Measurements from ENCODE around the gene OTX2. TPM values are rescaled to one million over a fixed set of nuclear protein-coding genes. Genes with fewer than 3 reads are reported as not detected.

OTX2 gene
- total RNA-seq, 1 experiment from 2014 or later, result 30.1 TPM

GRCh38 chr14:56789955-56790354 lies 20.3 kb downstream of the OTX2 start:
- H3K27ac Mint-ChIP-seq, result no peak overlapping the region
- no peaks in the 10 kb centered on the region for H3K9me3 Mint-ChIP-seq
- TF ChIP-seq TCF7 (CRISPR knock-in tag; IDR thresholded peaks at IDR 0.05; ENCODE audit: low read depth), result no peak
- TF ChIP-seq FOXP1 (CRISPR knock-in tag; IDR thresholded peaks at IDR 0.05; ENCODE audit: borderline replicate concordance), result no peak
- no peak for TF ChIP-seq EMX1 (CRISPR knock-in tag; IDR thresholded peaks at IDR 0.05)
- no peak for TF ChIP-seq ZBTB21 (CRISPR knock-in tag; IDR thresholded peaks at IDR 0.05; ENCODE audit: borderline replicate concordance)
- no peak for TF ChIP-seq CREB1 (CRISPR knock-in tag; IDR thresholded peaks at IDR 0.05)
- TF ChIP-seq HMGA2 (CRISPR knock-in tag; IDR thresholded peaks at IDR 0.05), result no peak
- no peak for TF ChIP-seq ZNF232 (CRISPR knock-in tag; IDR thresholded peaks at IDR 0.05)
- no peak for TF ChIP-seq USF1 (CRISPR knock-in tag; IDR thresholded peaks at IDR 0.05)
- TF ChIP-seq ZNF425 (CRISPR knock-in tag; conservative IDR thresholded peaks at IDR 0.05), result no peak
- DNase-seq (ENCODE audit: low spot score), result no peak
- H3K4me3 Mint-ChIP-seq, result no peak overlapping the region
- CTCF ChIA-PET, result no interaction called here
- H3K27me3 Mint-ChIP-seq (ENCODE audit: low read depth), result peaks cover 41% of the 10 kb centered on the region
- H3K4me1 Mint-ChIP-seq, result peaks cover 11% of the 10 kb centered on the region
- ATAC-seq, result no peak
- H3K36me3 Mint-ChIP-seq, result no peaks in the 10 kb centered on the region
- POLR2A ChIA-PET, result no interaction called here

DNA sequence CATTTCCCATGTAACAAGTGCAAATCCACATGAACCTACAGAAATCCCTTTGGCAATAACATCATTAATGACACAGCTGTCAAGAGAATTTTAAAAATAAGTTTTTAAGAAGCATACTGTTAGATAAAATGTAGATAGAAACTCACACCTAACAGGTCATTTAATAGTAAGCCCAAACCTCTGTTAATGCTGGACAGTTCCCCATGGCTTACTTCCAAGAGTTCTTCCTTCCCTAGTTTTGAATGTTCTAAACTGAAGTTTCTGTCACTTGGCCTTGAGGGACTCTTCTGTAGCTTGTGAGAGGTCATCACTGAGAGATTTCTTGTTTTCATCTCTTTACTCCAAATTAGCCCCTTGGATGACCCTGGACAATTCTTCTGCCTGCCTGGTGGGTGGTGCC lies 22.7 kb downstream of the OTX2 start:
- ChIA-PET POLR2A (no interaction called here), CTCF (no interaction called here)
- peaks cover 6% of the 10 kb centered on the region for H3K4me1 Mint-ChIP-seq
- H3K27ac Mint-ChIP-seq, result no peak overlapping the region
- ATAC-seq (no peak), DNase-seq (ENCODE audit: low spot score) (no peak)
- no peak for TF ChIP-seq ATF3 (CRISPR knock-in tag; conservative IDR thresholded peaks at IDR 0.05)
- H3K9me3 Mint-ChIP-seq, result no peaks in the 10 kb centered on the region
- H3K4me3 Mint-ChIP-seq, result no peak overlapping the region
- H3K36me3 Mint-ChIP-seq, result no peaks in the 10 kb centered on the region
- peaks cover 27% of the 10 kb centered on the region for H3K27me3 Mint-ChIP-seq (ENCODE audit: low read depth)

- no peaks in the 10 kb centered on the region for H3K9me3 Mint-ChIP-seq
- POLR2A ChIA-PET, result no interaction called here
- CTCF ChIA-PET, result no interaction called here
- TF ChIP-seq ZNF423 (CRISPR knock-in tag; IDR thresholded peaks at IDR 0.05) (no peak), RELA (CRISPR knock-in tag; IDR thresholded peaks at IDR 0.05; ENCODE audit: borderline replicate concordance) (no peak), ATF6 (CRISPR knock-in tag; IDR thresholded peaks at IDR 0.05) (no peak), NFE2L1 (CRISPR knock-in tag; IDR thresholded peaks at IDR 0.05) (no peak), CTCF (IDR thresholded peaks at IDR 0.05) (no peak), ZNF532 (CRISPR knock-in tag; IDR thresholded peaks at IDR 0.05; ENCODE audit: borderline replicate concordance) (no peak), CDX4 (CRISPR knock-in tag; IDR thresholded peaks at IDR 0.05; ENCODE audit: borderline replicate concordance) (no peak)
- TF ChIP-seq, protein P1, sequence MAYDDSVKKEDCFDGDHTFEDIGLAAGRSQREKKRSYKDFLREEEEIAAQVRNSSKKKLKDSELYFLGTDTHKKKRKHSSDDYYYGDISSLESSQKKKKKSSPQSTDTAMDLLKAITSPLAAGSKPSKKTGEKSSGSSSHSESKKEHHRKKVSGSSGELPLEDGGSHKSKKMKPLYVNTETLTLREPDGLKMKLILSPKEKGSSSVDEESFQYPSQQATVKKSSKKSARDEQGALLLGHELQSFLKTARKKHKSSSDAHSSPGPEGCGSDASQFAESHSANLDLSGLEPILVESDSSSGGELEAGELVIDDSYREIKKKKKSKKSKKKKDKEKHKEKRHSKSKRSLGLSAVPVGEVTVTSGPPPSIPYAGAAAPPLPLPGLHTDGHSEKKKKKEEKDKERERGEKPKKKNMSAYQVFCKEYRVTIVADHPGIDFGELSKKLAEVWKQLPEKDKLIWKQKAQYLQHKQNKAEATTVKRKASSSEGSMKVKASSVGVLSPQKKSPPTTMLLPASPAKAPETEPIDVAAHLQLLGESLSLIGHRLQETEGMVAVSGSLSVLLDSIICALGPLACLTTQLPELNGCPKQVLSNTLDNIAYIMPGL (CRISPR knock-in tag; IDR thresholded peaks at IDR 0.05), result no peak
These were observed 27.6 kb downstream of the OTX2 start for GRCh38 chr14:56782711-56783110.

More at GRCh38 chr14:56782711-56783110, 27.6 kb downstream of the OTX2 start:
- Mint-ChIP-seq H3K36me3 (no peaks in the 10 kb centered on the region), H3K4me3 (no peak overlapping the region), H3K27me3 (ENCODE audit: low read depth) (peaks cover 17% of the 10 kb centered on the region), H3K4me1 (no peaks in the 10 kb centered on the region), H3K27ac (no peak overlapping the region)
- no peak for ATAC-seq
- DNase-seq (ENCODE audit: low spot score), result no peak

Measured in WTC11 (cell line).